Frontal cortex (tissue), 4 donors: ENCODE results near the gene RRBP1. TPM values are rescaled to one million over a fixed set of nuclear protein-coding genes. Genes with fewer than 3 reads are reported as not detected.
A peak's percentile ranks its signal among the peaks of the same experiment; 100 is the strongest.

Source experiments
- DNase-seq, 2 donors: peaks; one replicate each; pipeline ENCODE4 v3.0.0; 2012; ENCODE audit warnings: low spot score in 2 of 2
- FAIRE-seq: peaks from 2 replicates; lab custom pipeline; 2012; peaks lifted over from hg19 to GRCh38; lab: Jason Lieb, UNC
- total RNA-seq: library from RNA; depleted of rRNA; stranded (reverse); fragments of >200 nt; gene quantifications from one replicate; pipeline ENCODE4 v1.2.3, GENCODE V29; 2014
- donor health status: control.
- donor health status: control.
- donor health status: control.

Gene RRBP1
- total RNA-seq, 1 donor from 2014 or later, result 6.1 TPM

DNA sequence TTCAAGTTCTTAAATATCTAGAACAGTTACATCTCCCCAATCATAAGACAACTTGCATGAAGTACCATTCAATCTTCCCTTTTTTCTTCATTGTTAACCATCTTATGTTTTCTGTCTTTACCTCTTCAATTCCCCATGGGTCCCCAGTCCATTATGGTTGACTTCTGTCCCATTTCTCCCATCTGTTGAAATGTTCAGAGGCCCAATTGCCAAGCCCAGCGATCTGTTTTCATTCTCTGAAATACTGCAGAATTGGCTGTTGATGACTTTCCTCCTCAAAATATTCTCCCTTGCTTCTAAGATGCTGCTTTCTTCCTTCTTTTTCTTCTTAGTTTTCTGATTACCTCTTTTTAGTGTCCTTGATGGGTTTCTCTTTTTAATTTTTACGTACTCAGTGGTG, 86.2 kb downstream of the RRBP1 start:
- FAIRE-seq, result no peak
- DNase-seq, result no peak

DNA sequence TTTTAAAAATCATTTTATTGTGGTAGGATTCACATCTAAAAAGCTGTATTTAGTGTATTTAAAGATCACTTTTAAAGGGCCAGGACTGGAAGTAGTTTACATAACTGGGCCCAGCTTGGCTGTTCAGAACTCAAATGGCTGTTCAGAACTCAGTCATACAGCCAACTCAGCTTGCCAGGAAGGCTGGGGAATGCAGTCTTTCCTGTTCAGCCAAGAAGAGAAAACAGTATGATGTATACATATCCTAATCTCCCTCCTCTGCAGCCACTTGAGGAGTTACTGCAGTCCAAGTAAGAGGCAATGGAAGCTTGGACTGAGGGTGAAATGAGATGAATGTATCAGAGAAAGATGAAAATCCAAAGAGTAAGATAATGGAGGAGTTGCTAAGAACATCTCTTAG, 87.6 kb downstream of the RRBP1 start:
- FAIRE-seq (no peak), DNase-seq (no peak)

DNA sequence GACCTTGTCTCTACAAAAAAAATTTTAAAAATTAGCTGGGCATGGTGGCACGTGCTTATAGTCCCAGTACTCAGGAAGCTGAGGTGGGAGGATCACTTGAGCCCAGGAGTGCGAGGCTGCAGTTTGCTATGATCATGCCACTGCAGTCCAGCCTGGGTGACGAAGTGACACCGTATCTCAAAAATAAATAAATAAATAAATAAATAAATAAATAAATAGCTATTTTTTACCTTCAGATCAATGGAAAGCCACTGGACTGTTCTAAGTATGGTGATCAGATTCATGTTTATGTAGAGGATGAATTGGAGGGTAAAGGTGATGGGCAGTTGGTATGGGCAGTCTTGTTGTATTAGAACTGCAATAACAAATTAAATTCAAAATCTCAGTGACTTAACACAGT, 88.1 kb downstream of the RRBP1 start:
- FAIRE-seq (no peak), DNase-seq (no peak)

DNA sequence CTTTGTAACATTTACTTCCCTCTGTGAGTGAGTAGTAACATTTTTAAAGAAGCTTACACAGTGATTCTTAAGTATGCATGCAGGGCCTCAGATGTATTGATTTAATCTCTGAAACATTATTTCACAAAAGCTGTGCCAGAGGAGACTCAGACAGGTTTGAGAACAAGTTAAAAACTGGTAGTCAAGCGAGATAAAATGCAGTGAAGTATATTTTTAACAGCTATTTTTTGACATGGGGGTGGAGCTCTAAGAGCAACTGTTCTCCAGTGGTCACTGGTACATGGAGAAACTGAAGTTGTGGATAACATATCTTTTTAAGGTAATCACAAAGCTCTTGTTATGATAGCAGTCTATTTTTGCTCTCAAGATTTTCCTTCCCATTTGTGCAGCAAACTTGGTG, 91.8 kb downstream of the RRBP1 start:
- DNase-seq, result no peak
- FAIRE-seq, result no peak

- FAIRE-seq, result no peak
- no peak for DNase-seq
Observed at GRCh38 chr20:17589161-17589834, 92.7 kb downstream of the RRBP1 start.

DNA sequence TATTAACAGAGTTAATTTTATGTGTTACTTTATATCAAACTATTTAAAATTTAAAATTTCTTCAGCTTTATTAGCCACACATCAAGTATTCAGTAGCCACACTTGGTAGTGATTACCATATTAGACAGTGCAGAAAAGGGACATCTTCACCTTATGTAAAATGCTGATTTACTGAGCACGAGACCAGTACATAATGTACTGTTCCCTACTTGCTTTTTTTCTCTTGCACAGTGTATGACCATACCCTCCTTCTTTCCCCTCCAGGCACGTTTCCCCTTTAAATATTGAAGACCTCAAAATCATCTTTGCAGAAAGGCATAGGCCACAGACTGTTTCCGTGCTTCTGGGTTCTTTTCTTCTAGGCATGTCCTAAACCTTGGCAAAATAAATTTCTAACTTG, 94.2 kb downstream of the RRBP1 start:
- DNase-seq (no peak), FAIRE-seq (no peak)

DNA sequence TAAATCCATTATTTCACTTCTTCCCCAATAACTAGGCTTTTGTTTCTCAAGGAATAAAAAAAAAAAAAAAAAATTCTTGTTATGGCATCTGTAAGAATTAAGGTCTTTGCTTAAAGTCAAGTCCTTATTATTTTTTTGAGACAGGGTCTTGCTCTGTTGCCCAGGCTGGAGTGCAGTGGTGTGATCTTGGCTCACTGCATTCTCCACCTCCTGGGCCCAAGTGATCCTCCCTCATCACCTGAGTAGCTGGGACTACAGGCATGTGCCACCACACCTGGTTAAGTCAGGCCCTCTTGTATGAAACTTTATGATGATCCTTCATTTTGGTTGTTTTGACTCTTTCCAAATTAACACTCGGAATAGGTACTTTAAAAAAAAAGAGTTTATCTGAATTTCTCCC, 94.9 kb downstream of the RRBP1 start:
- FAIRE-seq (no peak), DNase-seq (no peak)

- DNase-seq (no peak), FAIRE-seq (no peak)
Observed at GRCh38 chr20:17586250-17586649, 95.8 kb downstream of the RRBP1 start.

DNA sequence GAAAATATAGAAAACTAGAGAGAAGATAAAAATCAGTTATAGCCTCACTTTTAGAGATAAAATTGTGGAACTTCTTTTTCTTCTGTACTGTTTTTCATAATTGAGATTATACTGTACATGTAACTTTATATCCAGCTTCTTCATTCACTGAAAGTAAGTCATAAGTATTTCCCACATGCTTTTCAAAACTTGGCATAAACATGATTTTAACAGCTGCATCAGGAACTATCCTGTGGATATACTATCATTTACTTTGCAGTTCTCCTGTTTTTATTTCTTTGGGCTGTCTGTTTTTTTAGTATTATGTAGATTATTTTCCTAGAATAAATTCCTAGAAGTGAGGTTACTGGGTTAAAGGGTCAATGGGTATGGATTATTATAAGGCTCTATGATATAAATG, 97.4 kb downstream of the RRBP1 start:
- DNase-seq (no peak), FAIRE-seq (no peak)

- no peak for DNase-seq
- FAIRE-seq, result no peak
Observed at GRCh38 chr20:17583126-17583525, 98.9 kb downstream of the RRBP1 start.

GRCh38 chr20:17580895-17581294, 101.1 kb downstream of the RRBP1 start:
- FAIRE-seq (no peak), DNase-seq (no peak)

- no peak for FAIRE-seq
- no peak for DNase-seq
Observed at GRCh38 chr20:17579369-17580039, 102.5 kb downstream of the RRBP1 start.

DNA sequence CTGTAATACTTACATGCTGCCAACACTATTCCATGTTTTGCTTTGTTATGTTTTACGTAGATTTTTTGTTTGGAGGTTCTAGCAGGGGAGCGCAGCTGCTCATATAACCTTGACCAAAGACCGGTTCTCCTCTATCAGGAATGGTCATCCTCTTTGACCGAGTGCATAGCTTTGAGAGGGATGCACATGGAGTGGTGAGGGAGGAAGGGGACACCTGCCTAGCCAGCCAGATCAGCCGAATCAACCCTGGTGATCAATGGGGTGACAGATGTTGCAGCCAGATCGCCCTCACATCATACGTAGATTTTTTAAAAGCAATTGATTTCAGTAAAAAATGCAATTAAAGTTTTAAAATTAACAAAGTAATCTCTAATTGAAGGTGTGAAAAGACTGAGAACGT, 105.8 kb downstream of the RRBP1 start:
- FAIRE-seq (no peak), DNase-seq (no peak)

- FAIRE-seq (no peak), DNase-seq (no peak)
Observed at GRCh38 chr20:17573463-17573862, 108.6 kb downstream of the RRBP1 start.

DNA sequence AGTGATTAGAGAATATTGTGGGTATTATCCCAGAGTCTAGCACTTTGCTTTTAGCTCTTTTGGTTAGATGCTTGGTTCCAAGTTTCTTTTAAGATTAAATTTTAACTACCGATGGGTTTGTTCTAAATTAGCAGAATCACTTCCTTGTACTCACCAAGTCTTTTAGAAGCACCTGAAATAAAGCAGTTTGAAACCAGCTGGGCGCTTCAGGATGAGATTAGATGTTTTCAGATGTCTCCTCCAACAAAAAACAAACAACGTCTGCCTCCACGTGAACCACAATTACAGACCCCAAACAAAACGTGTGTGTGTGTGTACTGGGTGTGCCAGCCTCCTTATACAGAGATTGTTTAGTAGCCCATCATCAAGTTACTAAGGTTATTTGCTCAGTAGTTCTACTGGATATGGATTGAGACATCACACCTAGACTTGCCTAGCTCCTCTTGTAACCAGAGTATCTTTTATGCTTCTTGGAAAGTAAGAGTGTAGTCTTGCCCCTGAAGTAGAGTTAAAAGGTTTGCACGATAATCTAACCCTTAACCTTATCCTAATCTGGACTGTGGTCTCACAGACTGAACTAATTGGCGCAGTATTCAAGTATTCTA, 109.9 kb downstream of the RRBP1 start:
- FAIRE-seq, result no peak
- no peak for DNase-seq

DNA sequence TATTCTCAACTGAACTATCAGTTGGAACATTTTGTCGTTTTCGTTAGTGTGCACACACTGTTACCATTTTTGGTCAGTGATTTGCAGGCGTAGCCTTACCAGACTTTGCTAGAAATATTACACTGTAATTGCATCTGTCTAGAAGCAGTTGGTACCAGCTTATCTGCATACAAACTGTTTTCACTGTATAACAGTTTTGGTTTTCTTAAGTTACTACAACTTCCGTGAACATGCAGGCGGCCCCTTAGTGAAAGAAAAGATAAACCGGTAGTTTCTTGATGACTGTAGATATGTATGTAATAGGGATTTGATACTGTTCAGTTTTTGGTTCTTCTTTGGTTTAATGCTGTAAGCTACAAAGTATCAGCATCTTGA, 110.9 kb downstream of the RRBP1 start:
- FAIRE-seq (no peak), DNase-seq (no peak)

DNA sequence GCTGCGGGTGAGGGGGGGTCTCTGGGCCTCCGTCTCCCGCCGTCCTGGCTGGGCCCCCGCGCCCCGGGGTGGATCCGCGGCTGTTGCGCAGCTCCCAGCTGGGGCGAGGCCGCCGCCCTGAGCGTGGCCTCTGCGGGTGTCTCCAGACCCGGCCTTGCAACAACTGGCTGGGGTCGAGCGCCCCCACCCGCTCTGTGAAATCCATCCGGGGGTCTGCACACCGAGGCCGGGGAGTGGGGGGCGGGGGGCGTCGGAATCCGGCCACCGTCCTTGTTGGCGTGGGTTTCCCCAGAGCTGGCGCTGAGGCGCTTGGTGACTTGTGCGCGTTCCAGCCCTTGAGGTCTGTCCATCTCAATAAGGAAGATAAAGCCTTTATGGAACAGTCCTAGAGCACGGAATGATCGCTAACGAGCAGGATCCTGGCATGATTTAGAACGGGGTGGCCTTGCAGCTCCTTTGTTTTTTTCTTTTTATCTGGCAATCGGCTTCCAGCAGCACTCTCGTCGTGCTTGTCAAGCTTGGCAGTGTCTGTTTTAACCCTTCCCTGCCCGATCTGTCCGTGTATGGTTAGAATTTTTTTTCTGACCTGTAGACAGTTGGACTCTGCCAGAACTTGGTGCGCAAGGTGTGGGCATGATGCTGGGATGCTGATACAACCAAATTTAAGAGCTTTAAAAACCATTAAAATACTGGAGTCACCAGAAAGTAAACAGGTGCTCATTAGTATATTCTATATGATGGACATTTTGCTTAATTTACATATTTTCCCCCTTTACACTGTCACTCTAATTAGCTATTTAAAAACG, 111.5 kb downstream of the RRBP1 start:
- no peak for FAIRE-seq

DNA sequence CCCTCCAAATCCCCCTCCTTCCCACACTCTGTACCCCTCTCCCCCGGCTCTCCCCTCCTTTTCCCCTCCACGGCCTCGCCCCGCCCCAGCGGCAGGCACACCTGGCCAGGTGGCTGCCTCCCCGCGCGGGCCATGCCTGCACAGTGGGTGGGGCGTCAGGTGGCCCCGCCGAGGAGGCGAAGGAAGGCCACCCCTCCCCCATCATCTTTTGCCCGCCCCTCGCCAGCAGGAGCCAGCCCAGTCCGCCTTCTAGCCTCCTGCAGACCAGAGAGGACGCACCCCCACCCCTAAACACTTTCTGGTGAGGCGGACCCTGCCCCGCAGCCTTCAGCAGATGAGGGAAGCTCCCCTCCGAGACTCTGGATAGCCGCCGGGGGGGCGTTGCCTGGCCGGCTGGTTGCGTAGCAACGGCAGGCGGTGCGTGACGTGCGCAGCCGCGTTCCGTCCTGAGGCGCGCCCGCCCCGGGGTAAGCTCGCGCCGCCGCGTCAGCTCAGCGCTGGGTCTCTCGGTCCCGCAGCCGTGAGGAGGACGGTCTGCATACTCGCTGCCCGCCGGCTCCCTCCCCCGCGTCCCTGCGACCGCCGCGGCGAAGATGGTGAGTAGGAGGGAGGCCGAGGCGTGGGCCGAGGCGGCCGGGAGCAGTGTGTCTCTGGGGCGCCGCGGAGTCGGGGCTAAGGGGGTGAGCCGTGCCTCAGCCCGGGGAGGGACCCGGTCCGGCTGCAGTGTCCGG, 112.3 kb downstream of the RRBP1 start, which contains the start of gene DSTN:
DSTN (plus strand) TSS at position 460 of the 731 bp plus-strand sequence; CDS start at position 594, 134 bp downstream.
- FAIRE-seq (no peak), DNase-seq (peak; percentile 95 to 96)

More for the DNA sequence above, 111.5 kb downstream of the RRBP1 start:
- DNase-seq, result peak in 1 of 2 donors; percentile 32

DNA sequence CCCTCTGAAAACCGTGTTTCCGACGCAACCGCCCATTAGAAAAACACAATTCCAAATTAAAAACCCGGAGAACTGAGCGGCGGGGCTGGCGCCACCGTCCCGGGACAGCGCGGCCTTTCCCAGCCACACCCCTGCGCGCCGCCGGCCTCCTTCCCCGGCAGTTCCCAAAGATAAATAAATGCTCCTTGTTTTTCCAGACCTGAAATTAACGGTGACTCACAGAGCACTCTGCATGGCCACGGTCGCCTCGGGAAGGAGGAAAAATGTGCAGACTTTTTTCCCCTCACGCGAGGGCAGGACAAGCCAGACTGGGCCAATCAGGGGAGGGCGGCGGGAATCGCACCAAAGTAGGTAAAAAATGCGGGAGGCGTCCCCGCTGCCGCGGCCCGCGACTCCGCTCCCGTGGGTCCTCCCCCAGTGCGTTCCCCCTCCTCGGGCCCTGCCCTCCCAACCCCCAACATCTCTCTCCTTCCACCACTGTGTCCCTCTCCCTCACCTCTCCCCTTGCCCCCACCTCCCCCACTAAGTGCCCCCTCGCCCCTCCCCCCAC, 113.0 kb downstream of the RRBP1 start:
- FAIRE-seq, result no peak

More for the DNA sequence above, 113.0 kb downstream of the RRBP1 start:
- peak; percentile 63 to 76 for DNase-seq
